Heart left ventricle (tissue), 16 donors: ENCODE data around the gene CCDC24. TPM values are rescaled to one million over a fixed set of nuclear protein-coding genes. Genes with fewer than 3 reads are reported as not detected.

Experiments used
- ATAC-seq, 4 donors: fragments of 200-7000 bp; cut with Tn5 transposase; one replicate each; pipeline ENCODE4 v1.9.1; 2020 to 2022; ENCODE audit warnings: moderate library complexity in 4 of 4, mild to moderate bottlenecking in 3 of 4, moderate number of reproducible peaks in 1 of 4
- DNase-seq, 5 donors: peaks; one replicate each; pipeline ENCODE4 v3.0.0-alpha.2; 2020
- H3K27ac ChIP-seq, 12 donors: fragments of 200-600 bp; sonication (generic) in 4 of 12; one replicate each; pipeline versions ENCODE4 v1.5.0 to v1.8.0; 2016 to 2022; ENCODE audit warnings: mild to moderate bottlenecking in 2 of 12
- H3K27me3 ChIP-seq, 9 donors: fragments of 200-600 bp; sonication (generic) in 2 of 9; one replicate each; pipeline versions ENCODE4 v1.5.1 to v1.8.0; 2016 to 2022; ENCODE audit warnings: mild to moderate bottlenecking in 3 of 9
- H3K36me3 ChIP-seq, 9 donors: fragments of 200-600 bp; sonication (generic) in 2 of 9; one replicate each; pipeline versions ENCODE4 v1.5.0 to v1.8.0; 2018 to 2022; ENCODE audit warnings: mild to moderate bottlenecking in 2 of 9
- H3K4me1 ChIP-seq, 12 donors: fragments of 200-600 bp; sonication (generic) in 4 of 12; one replicate each; pipeline versions ENCODE4 v1.5.0 to v1.8.0; 2016 to 2022; ENCODE audit warnings: mild to moderate bottlenecking in 3 of 12
- H3K4me3 ChIP-seq, 12 donors: fragments of 200-600 bp; sonication (generic) in 4 of 12; one replicate each; pipeline versions ENCODE4 v1.5.0 to v1.8.0; 2017 to 2022; ENCODE audit warnings: mild to moderate bottlenecking in 9 of 12, moderate library complexity in 4 of 12
- H3K9me3 ChIP-seq, 12 donors: fragments of 200-600 bp; sonication (generic) in 4 of 12; one replicate each; pipeline versions ENCODE4 v1.5.0 to v1.8.0; 2016 to 2022; ENCODE audit warnings: mild to moderate bottlenecking in 1 of 12
- CTCF ChIP-seq, 12 donors: fragments of 200-600 bp; sonication (generic) in 4 of 12; IDR thresholded peaks; one replicate each; pipeline versions ENCODE4 v1.5.0 to v1.8.0; 2018 to 2022; ENCODE audit warnings: antibody characterized with exemption in 12 of 12, mild to moderate bottlenecking in 5 of 12
- POLR2A ChIP-seq, 2 donors: fragments of 450-650 bp; IDR thresholded peaks; one replicate each; pipeline ENCODE4 v1.6.1; 2017; ENCODE audit warnings: antibody characterized with exemption in 2 of 2, mild to moderate bottlenecking in 2 of 2, moderate library complexity in 2 of 2
- WGBS, 4 donors: extraction: QIAGEN DNeasy Blood & Tissue Kit in 2 of 4; methylation state at CpG; one replicate each; pipeline versions ENCODE4 v1.1.5 to v1.1.7; 2013 to 2018; 5-methylcytosine and 5-hydroxymethylcytosine counted together
- intact Hi-C, 10 donors: fragments of 100-400 bp; cut with DNase I; formaldehyde crosslinking; loops; one replicate each; pipeline versions ENCODE4 v1.11.1 to v1.14.2; 2022
- polyA plus RNA-seq, 2 donors: library from polyadenylated mRNA; stranded (reverse); fragments of 200-250 nt; gene quantifications; one replicate each; pipeline ENCODE4 v1.2.3, GENCODE V29; 2013
- total RNA-seq, 9 donors: library from RNA; depleted of rRNA in 2 of 9; stranded (reverse); fragments of >200 nt in 2 of 9; fragmentation: NEBNext Ultra II Directional in 3 of 9; extraction: Animal tissue kit (Norgen Biotek cat#: 25700) in 3 of 9; gene quantifications; one replicate each; pipeline versions ENCODE4 v1.1.0 to v1.2.4, GENCODE V29; 2016 to 2023
- donor health status: ischemic (EF 13 %, LVEDD 7.1; RV severe dilation, severe dysfunction).
- donor health status: healthy with polysubstance abuse.
- donor health status: DM: no; HTN: yes; CAD: no.
- donor health status: DM: no; HTN: no; CAD: no.
- donor health status: ischemic (EF 25% LVEDD 6.9; RV normal size, moderate dysfunction).
- donor health status: ischemic (EF 25% LVEDD 5.7; RV mildly dilated, moderate dysfunction).
- donor health status: healthy.
- donor health status: DM: yes; HTN: yes; CAD: no.
- donor health status: ischemic (EF 35%, LVEDD 5.7; RV mildly dilated, moderate dysfunction).
- donor health status: nonischemic (EF 11% LVEDD 7.7; RV severe dilation, severe dysfunction).
- donor health status: DM: yes; HTN: yes; CAD: no.
- donor health status: PGD.
- donor health status: ischemic (EF 29% LVEDD 5.4; RV normal size, mild dysfunction).
- donor health status: nonischemic (EF 23%, LVEDD 6.1; RV moderate dilation, normal function).

The CCDC24 gene
- total and polyA plus RNA-seq, 11 donors = 0.67 to 3.4 (median 1.2) TPM

GRCh38 chr1:43992232-43992995, 1.0 kb downstream of the CCDC24 start:
- Histone ChIP-seq H3K9me3 (no peaks in the 10 kb centered on the region), H3K4me3 (peak overlapping the region; percentile 58 to 96 (median 66)), H3K4me1 (peaks cover 0 to 27% (median 13%) of the 10 kb centered on the region in 12 donors), H3K36me3 (no peaks in the 10 kb centered on the region), H3K27me3 (no peaks in the 10 kb centered on the region), H3K27ac (peak overlapping the region in 3 of 12 donors; percentile 52 to 79 (median 57))
- ATAC-seq (no peak), DNase-seq (no peak)
- 44 to 62% (median 56%) methylated on average over 11 of the region's 11 CpGs for WGBS, 4 donors
- intact Hi-C loops = no loop called here
- TF ChIP-seq POLR2A (IDR thresholded peaks at IDR 0.05) (no peak), CTCF (IDR thresholded peaks at IDR 0.05) (no peak)

GRCh38 chr1:43993206-43993914, 2.0 kb downstream of the CCDC24 start:
- no peak for TF ChIP-seq CTCF (IDR thresholded peaks at IDR 0.05)
- no peak for TF ChIP-seq POLR2A (IDR thresholded peaks at IDR 0.05)
- 91 to 94% (median 91%) methylated on average over 9 of the region's 9 CpGs for WGBS, 4 donors
- DNase-seq (no peak), ATAC-seq (no peak)
- H3K27me3 ChIP-seq = no peaks in the 10 kb centered on the region
- H3K4me1 ChIP-seq = peaks cover 0 to 27% (median 13%) of the 10 kb centered on the region in 12 donors
- H3K36me3 ChIP-seq = no peaks in the 10 kb centered on the region
- no peak overlapping the region for H3K4me3 ChIP-seq
- intact Hi-C loops = no loop called here
- no peaks in the 10 kb centered on the region for H3K9me3 ChIP-seq
- H3K27ac ChIP-seq = no peak overlapping the region

- H3K4me3 ChIP-seq = no peak overlapping the region
- peaks cover 0 to 27% (median 13%) of the 10 kb centered on the region in 12 donors for H3K4me1 ChIP-seq
- H3K27me3 ChIP-seq = no peaks in the 10 kb centered on the region
- 92 to 94% (median 92%) methylated on average over 7 of the region's 7 CpGs for WGBS, 4 donors
- TF ChIP-seq POLR2A (IDR thresholded peaks at IDR 0.05) (no peak), CTCF (IDR thresholded peaks at IDR 0.05) (no peak)
- H3K9me3 ChIP-seq = no peaks in the 10 kb centered on the region
- intact Hi-C loops = no loop called here
- ATAC-seq (no peak), DNase-seq (no peak)
- H3K36me3 ChIP-seq = no peaks in the 10 kb centered on the region
- no peak overlapping the region for H3K27ac ChIP-seq
These were observed 2.7 kb downstream of the CCDC24 start for GRCh38 chr1:43994071-43994470.
